Measurements from ENCODE around the gene MTERF4. TPM values are rescaled to one million over a fixed set of nuclear protein-coding genes. Genes with fewer than 3 reads are reported as not detected.
"Not testable (repeated sequence)": the region's sequence is repeated elsewhere in the genome, so short reads cannot be mapped to it uniquely, and the experiment has no call there.

Gene MTERF4
- total RNA-seq, 2 experiments from 2014 or later = 35.0 to 38.6 TPM

GRCh38 chr2:241107031-241107783 lies 5.1 kb upstream of the MTERF4 start:
- H3K27me3 Mint-ChIP-seq (ENCODE audit: low read depth) = no peaks in the 10 kb centered on the region
- CTCF ChIA-PET = no interaction called here
- H3K9me3 Mint-ChIP-seq = no peaks in the 10 kb centered on the region
- DNase-seq = no peak
- intact Hi-C loops (cut with micrococcal nuclease) = no loop called here
- no peak overlapping the region for H3K4me3 Mint-ChIP-seq
- H3K36me3 Mint-ChIP-seq (ENCODE audit: low read depth) = peaks cover 34% of the 10 kb centered on the region
- H3K4me1 Mint-ChIP-seq (ENCODE audit: low read depth) = peaks cover 57% of the 10 kb centered on the region
- peak overlapping the region; percentile 92 for H3K27ac Mint-ChIP-seq

- CTCF ChIA-PET = interaction anchor here (0.6 to 1.2 kb wide), 2 partner anchors 18 to 44 kb away, joined by 3 to 4 read pairs; partner anchors contain the start of genes PASK and PPP1R7
- H3K9me3 Mint-ChIP-seq = no peaks in the 10 kb centered on the region
- H3K4me1 Mint-ChIP-seq (ENCODE audit: low read depth) = peaks cover 56% of the 10 kb centered on the region
- no peaks in the 10 kb centered on the region for H3K27me3 Mint-ChIP-seq (ENCODE audit: low read depth)
- peak overlapping the region; percentile 92 for H3K27ac Mint-ChIP-seq
- no peak for DNase-seq
- no peak overlapping the region for H3K4me3 Mint-ChIP-seq
- H3K36me3 Mint-ChIP-seq (ENCODE audit: low read depth) = peaks cover 26% of the 10 kb centered on the region
- intact Hi-C loops (cut with micrococcal nuclease) = no loop called here
Observed at GRCh38 chr2:241105641-241106040, 3.6 kb upstream of the MTERF4 start.

- CTCF ChIA-PET = interaction anchor here (0.6 to 1.2 kb wide), 3 partner anchors 10 to 45 kb away, joined by 4 read pairs; partner anchors contain the start of genes PASK and PPP1R7
- intact Hi-C loops (cut with micrococcal nuclease) = loop anchor here (5.0 kb wide), 5 partner anchors 338 to 738 kb away; partner anchors contain the start of genes ATG4B, DUSP28, ING5 and THAP4
Observed at GRCh38 chr2:241104611-241105010, 2.5 kb upstream of the MTERF4 start.

GRCh38 chr2:241103176-241103595 lies 1.1 kb upstream of the MTERF4 start:
- peak overlapping the region; percentile 99 for H3K27ac Mint-ChIP-seq
- peaks cover 18% of the 10 kb centered on the region for H3K36me3 Mint-ChIP-seq (ENCODE audit: low read depth)
- CTCF ChIA-PET = no interaction called here
- peak overlapping the region; percentile 97 for H3K4me3 Mint-ChIP-seq
- H3K4me1 Mint-ChIP-seq (ENCODE audit: low read depth) = peaks cover 58% of the 10 kb centered on the region
- no peaks in the 10 kb centered on the region for H3K9me3 Mint-ChIP-seq
- no peak for DNase-seq
- H3K27me3 Mint-ChIP-seq (ENCODE audit: low read depth) = no peaks in the 10 kb centered on the region
- intact Hi-C loops (cut with micrococcal nuclease) = loop anchor here (2.0 to 5.0 kb wide), 7 partner anchors 24 to 739 kb away; partner anchors contain the start of genes ATG4B, DUSP28, HDLBP and ING5

More at GRCh38 chr2:241104611-241105010, 2.5 kb upstream of the MTERF4 start:
- Mint-ChIP-seq H3K36me3 (ENCODE audit: low read depth) (peaks cover 18% of the 10 kb centered on the region), H3K4me1 (ENCODE audit: low read depth) (peaks cover 58% of the 10 kb centered on the region), H3K27ac (peak overlapping the region; percentile 99)
- DNase-seq; H3K27me3 Mint-ChIP-seq (ENCODE audit: low read depth); H3K4me3 Mint-ChIP-seq; H3K9me3 Mint-ChIP-seq: not testable (repeated sequence)

- peak overlapping the region; percentile 25 for H3K27ac Mint-ChIP-seq
- no peaks in the 10 kb centered on the region for H3K9me3 Mint-ChIP-seq
- no peak overlapping the region for H3K4me3 Mint-ChIP-seq
- DNase-seq = no peak
- H3K4me1 Mint-ChIP-seq (ENCODE audit: low read depth) = peaks cover 74% of the 10 kb centered on the region
- intact Hi-C loops (cut with micrococcal nuclease) = no loop called here
- H3K36me3 Mint-ChIP-seq (ENCODE audit: low read depth) = peaks cover 39% of the 10 kb centered on the region
- H3K27me3 Mint-ChIP-seq (ENCODE audit: low read depth) = no peaks in the 10 kb centered on the region
- CTCF ChIA-PET = interaction anchor here (0.6 kb wide), 1 partner anchor 10 kb away, joined by 3 read pairs; no protein-coding TSS in a partner anchor
Observed at GRCh38 chr2:241099246-241099645, 2.8 kb downstream of the MTERF4 start.

DNA sequence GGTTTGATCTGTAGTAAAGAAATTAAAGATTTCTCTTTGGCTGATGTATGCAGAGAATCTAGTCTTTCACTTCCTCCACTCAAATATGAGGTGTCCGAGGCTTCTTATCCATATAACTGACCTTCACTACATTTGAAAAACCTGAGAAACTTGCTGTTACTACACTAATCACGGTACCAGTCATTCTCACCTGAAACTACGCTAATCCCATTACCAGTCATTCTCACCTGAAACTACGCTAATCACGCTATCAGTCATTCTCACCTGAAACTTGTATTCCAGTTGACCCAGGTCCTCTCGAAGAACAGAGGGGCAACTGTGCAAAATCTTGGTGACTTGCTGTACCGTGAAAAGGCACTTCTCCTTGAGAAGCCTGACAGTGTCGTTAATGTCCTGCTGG lies 5.1 kb downstream of the MTERF4 start:
- peaks cover 71% of the 10 kb centered on the region for H3K4me1 Mint-ChIP-seq (ENCODE audit: low read depth)
- CTCF ChIA-PET = no interaction called here
- DNase-seq = no peak
- H3K36me3 Mint-ChIP-seq (ENCODE audit: low read depth) = peaks cover 45% of the 10 kb centered on the region
- no peaks in the 10 kb centered on the region for H3K27me3 Mint-ChIP-seq (ENCODE audit: low read depth)
- H3K9me3 Mint-ChIP-seq = no peaks in the 10 kb centered on the region
- peak overlapping the region; percentile 79 for H3K27ac Mint-ChIP-seq
- H3K4me3 Mint-ChIP-seq = no peak overlapping the region
- intact Hi-C loops (cut with micrococcal nuclease) = no loop called here

DNA sequence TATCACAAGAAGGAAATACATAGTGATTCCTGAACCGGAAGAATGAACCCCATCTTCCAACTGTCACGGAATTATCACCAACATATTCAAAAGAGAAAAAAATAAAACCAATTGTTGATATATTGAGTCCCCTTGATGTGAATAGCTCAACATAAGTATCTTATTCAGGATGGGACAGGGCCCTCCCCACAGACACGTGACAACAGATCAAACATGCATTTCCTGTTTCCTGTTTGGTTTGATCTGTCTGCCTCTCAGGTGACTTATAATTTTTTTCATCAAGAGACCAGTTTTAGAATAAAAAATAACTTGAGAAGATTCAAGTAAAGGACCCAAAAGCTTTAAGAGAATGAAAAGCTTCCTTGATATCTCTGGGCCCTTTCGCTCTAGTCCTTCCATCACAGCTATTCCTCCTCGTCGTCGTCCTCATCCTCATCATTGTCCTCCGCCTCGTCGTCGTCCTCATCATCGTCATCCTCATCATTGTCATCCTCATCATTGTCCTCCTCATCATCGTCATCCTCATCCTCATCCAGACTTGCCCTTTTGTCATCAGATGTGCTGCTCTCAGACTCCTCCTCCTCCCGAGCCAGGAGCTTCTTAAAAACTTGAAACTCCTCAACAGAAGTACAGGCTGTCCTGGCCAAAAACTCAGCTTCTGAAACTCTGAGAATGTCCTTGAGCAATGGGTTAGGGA lies 6.3 kb downstream of the MTERF4 start:
- Mint-ChIP-seq H3K4me3 (no peak overlapping the region), H3K4me1 (ENCODE audit: low read depth) (peaks cover 65% of the 10 kb centered on the region), H3K27me3 (ENCODE audit: low read depth) (no peaks in the 10 kb centered on the region), H3K36me3 (ENCODE audit: low read depth) (peaks cover 52% of the 10 kb centered on the region), H3K9me3 (no peaks in the 10 kb centered on the region), H3K27ac (peak overlapping the region; percentile 87)
- intact Hi-C loops (cut with micrococcal nuclease) = no loop called here
- CTCF ChIA-PET = interaction anchor here (1.3 kb wide), 1 partner anchor 55 kb away, joined by 4 read pairs; the partner anchor contains the start of gene PPP1R7
- peak; percentile 62 for DNase-seq

- Mint-ChIP-seq H3K27ac (peak overlapping the region; percentile 87), H3K27me3 (ENCODE audit: low read depth) (no peaks in the 10 kb centered on the region), H3K9me3 (no peaks in the 10 kb centered on the region), H3K36me3 (ENCODE audit: low read depth) (peaks cover 52% of the 10 kb centered on the region), H3K4me3 (no peak overlapping the region), H3K4me1 (ENCODE audit: low read depth) (peaks cover 59% of the 10 kb centered on the region)
- no peak for DNase-seq
- CTCF ChIA-PET = interaction anchor here (0.6 to 1.3 kb wide), 2 partner anchors 10 to 56 kb away, joined by 4 read pairs; partner anchors contain the start of gene PPP1R7
- intact Hi-C loops (cut with micrococcal nuclease) = no loop called here
Observed at GRCh38 chr2:241094924-241095420, 7.1 kb downstream of the MTERF4 start.

GRCh38 chr2:241094172-241094571 lies 7.9 kb downstream of the MTERF4 start:
- H3K9me3 Mint-ChIP-seq = no peaks in the 10 kb centered on the region
- peaks cover 54% of the 10 kb centered on the region for H3K36me3 Mint-ChIP-seq (ENCODE audit: low read depth)
- H3K4me1 Mint-ChIP-seq (ENCODE audit: low read depth) = peaks cover 53% of the 10 kb centered on the region
- H3K4me3 Mint-ChIP-seq = no peak overlapping the region
- CTCF ChIA-PET = interaction anchor here (0.6 to 1.2 kb wide), 3 partner anchors 10 to 55 kb away, joined by 3 to 5 read pairs (median 4); partner anchors contain the start of gene PASK
- DNase-seq = no peak
- H3K27ac Mint-ChIP-seq = no peak overlapping the region
- intact Hi-C loops (cut with micrococcal nuclease) = no loop called here
- H3K27me3 Mint-ChIP-seq (ENCODE audit: low read depth) = no peaks in the 10 kb centered on the region

DNA sequence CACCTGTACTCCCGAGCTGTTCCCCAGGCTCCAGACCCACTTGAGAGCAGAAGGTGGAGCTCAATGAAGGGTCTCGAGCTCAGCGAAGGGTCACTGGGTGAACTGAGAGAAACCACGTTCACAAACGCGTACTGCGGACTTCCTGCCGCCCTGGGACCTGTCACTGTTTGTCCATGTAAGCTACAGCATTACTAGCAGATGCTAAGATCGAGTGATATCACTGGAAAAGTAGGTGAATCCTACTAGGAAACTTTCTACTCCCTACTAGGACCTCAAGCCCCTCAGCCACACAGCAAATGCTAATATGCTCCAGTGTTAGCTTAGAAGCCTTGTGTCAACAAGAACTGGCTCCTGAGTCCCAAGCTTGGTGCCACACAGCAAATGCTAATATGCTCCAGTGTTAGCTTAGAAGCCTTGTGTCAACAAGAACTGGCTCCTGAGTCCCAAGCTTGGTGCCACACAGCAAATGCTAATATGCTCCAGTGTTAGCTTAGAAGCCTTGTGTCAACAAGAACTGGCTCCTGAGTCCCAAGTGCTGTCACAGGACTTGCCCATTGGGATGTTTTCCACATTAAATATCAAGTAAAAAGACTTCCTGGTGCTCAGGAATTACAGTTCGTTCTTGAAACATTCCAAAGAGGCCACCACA lies 8.8 kb downstream of the MTERF4 start:
- H3K27ac Mint-ChIP-seq = peak overlapping the region; percentile 65
- CTCF ChIA-PET = interaction anchor here (0.9 to 1.2 kb wide), 2 partner anchors 15 to 56 kb away, joined by 3 to 5 read pairs; partner anchors contain the start of gene PASK
- H3K9me3 Mint-ChIP-seq; DNase-seq; H3K4me3 Mint-ChIP-seq; H3K27me3 Mint-ChIP-seq (ENCODE audit: low read depth); intact Hi-C loops (cut with micrococcal nuclease): not testable (repeated sequence)
- peaks cover 46% of the 10 kb centered on the region for H3K4me1 Mint-ChIP-seq (ENCODE audit: low read depth)
- H3K36me3 Mint-ChIP-seq (ENCODE audit: low read depth) = peaks cover 55% of the 10 kb centered on the region

DNA sequence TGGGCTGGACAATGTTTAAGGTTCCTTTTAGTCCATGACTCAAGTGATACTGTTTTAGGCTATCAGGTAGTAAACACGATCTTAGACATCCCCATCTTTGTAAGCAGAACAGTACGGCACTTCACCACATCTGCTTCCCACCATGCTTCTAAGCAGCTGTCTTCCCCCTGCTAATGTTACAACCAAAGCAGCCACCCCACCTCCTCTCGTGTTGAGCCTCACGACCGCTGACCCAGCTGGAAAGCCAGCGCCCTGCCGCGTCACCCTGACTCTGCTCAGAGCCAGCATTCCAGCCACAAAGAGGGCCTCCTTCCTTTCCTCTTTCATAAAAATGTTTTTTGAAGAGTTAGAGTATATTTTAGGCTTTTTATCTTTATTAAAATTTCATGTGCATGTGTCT lies 9.4 kb downstream of the MTERF4 start:
- Mint-ChIP-seq H3K27me3 (ENCODE audit: low read depth) (no peaks in the 10 kb centered on the region), H3K36me3 (ENCODE audit: low read depth) (peaks cover 59% of the 10 kb centered on the region), H3K9me3 (no peaks in the 10 kb centered on the region), H3K27ac (peak overlapping the region; percentile 65), H3K4me3 (no peak overlapping the region), H3K4me1 (ENCODE audit: low read depth) (peaks cover 41% of the 10 kb centered on the region)
- no peak for DNase-seq
- intact Hi-C loops (cut with micrococcal nuclease) = no loop called here
- CTCF ChIA-PET = no interaction called here

Data from activated naive CD4-positive, alpha-beta T cell treated with anti-CD3 and anti-CD28 coated beads for 36 hours (primary cell).